ENCODE measurements around the gene FAM47E. TPM values are rescaled to one million over a fixed set of nuclear protein-coding genes. Genes with fewer than 3 reads are reported as not detected.
"Not testable (repeated sequence)": the region's sequence is repeated elsewhere in the genome, so short reads cannot be mapped to it uniquely, and the experiment has no call there.

The FAM47E gene
- total RNA-seq, 1 experiment from 2014 or later: 1.0 TPM

DNA sequence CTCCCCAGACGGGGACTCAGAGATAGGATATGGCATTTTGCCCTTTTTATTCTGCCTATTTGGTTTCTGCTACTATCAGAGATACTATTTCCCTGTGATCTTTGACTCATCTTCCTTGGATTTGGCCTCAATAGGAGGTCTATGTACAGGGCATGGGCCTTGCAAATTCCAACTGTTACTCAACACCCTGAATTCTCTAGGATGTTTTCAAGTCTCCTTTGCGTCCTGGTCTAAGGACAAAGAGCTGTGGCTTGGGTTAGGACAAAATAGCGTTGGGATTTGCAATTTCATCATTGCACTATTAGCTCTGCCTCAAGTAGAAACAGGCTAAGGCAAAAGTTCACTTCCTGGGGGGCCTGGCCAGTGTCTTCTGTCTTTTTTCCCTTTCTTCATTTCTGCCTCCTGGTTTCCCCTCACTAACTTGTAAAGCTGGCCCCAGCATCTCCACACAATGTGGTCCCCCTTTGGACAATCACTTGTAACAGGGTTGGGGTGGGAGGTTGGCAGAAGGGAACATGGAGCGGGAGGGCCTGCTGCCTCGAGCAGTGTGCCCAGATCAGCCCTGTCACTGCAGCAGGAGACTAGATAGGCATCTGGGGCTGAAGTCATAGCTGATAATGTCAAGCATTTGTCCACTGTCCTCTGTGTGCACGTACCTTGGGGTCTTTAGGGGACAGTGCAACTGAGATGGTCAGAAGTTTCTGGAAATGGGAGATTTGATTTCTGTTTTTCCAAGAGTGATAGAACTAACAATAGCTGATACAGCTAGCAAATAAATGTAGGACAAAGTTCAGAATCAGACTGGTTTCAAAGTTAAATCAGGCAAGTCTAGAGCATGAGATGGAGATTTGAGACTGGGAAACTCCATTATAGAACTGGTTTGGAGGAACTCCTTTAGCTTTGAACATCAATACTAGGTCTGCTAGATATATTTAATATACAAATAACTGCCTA, 29.2 kb downstream of the FAM47E start:
- Mint-ChIP-seq H3K27ac (ENCODE audit: low read depth, unreplicated experiment) (no peak overlapping the region), H3K4me3 (ENCODE audit: unreplicated experiment) (no peak overlapping the region)

DNA sequence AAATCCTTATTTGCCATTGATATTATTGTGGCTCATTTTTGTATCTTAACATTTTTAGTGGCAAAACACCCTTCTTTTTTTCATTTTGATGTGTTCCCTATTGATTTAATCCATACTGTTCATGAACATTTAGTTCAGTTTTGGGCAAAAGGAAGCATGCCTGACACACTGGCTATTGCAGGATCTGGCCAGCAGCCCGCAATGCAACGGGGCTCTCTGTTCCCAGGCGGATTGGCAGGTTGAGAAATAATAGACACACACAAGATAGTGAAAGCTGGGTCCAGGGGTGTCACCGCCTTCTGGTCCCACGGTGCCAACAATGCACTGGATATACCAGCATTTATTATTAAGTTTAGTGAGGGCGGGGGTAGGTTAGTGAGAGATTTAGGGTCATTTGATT, 30.1 kb downstream of the FAM47E start:
- H3K27ac Mint-ChIP-seq (ENCODE audit: low read depth, unreplicated experiment); H3K4me3 Mint-ChIP-seq (ENCODE audit: unreplicated experiment); intact Hi-C loops (cut with micrococcal nuclease); H3K27me3 Mint-ChIP-seq (ENCODE audit: insufficient read depth, unreplicated experiment); H3K36me3 Mint-ChIP-seq (ENCODE audit: insufficient read depth, unreplicated experiment); DNase-seq (ENCODE audit: unreplicated experiment); BruUV-seq (replicated peaks); CTCF ChIA-PET; H3K4me1 Mint-ChIP-seq (ENCODE audit: insufficient read depth, unreplicated experiment); H3K9me3 Mint-ChIP-seq (ENCODE audit: unreplicated experiment); POLR2A ChIA-PET: not testable (repeated sequence)

More for the DNA sequence above, 29.2 kb downstream of the FAM47E start:
- peaks cover 5% of the 10 kb centered on the region for H3K4me1 Mint-ChIP-seq (ENCODE audit: insufficient read depth, unreplicated experiment)
- ChIA-PET CTCF (interaction anchor here (0.8 kb wide), 1 partner anchor 364 kb away, joined by 3 read pairs; no protein-coding TSS in a partner anchor), POLR2A (no interaction called here)
- no peaks in the 10 kb centered on the region for H3K9me3 Mint-ChIP-seq (ENCODE audit: unreplicated experiment)
- intact Hi-C loops (cut with micrococcal nuclease): no loop called here
- H3K27me3 Mint-ChIP-seq (ENCODE audit: insufficient read depth, unreplicated experiment): no peaks in the 10 kb centered on the region
- TF ChIP-seq, protein P1, sequence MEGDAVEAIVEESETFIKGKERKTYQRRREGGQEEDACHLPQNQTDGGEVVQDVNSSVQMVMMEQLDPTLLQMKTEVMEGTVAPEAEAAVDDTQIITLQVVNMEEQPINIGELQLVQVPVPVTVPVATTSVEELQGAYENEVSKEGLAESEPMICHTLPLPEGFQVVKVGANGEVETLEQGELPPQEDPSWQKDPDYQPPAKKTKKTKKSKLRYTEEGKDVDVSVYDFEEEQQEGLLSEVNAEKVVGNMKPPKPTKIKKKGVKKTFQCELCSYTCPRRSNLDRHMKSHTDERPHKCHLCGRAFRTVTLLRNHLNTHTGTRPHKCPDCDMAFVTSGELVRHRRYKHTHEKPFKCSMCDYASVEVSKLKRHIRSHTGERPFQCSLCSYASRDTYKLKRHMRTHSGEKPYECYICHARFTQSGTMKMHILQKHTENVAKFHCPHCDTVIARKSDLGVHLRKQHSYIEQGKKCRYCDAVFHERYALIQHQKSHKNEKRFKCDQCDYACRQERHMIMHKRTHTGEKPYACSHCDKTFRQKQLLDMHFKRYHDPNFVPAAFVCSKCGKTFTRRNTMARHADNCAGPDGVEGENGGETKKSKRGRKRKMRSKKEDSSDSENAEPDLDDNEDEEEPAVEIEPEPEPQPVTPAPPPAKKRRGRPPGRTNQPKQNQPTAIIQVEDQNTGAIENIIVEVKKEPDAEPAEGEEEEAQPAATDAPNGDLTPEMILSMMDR (IDR thresholded peaks at IDR 0.05; ENCODE audit: unreplicated experiment): no peak
- DNase-seq (ENCODE audit: unreplicated experiment): no peak
- BruUV-seq (replicated peaks): no TSS peak
- no peaks in the 10 kb centered on the region for H3K36me3 Mint-ChIP-seq (ENCODE audit: insufficient read depth, unreplicated experiment)

DNA sequence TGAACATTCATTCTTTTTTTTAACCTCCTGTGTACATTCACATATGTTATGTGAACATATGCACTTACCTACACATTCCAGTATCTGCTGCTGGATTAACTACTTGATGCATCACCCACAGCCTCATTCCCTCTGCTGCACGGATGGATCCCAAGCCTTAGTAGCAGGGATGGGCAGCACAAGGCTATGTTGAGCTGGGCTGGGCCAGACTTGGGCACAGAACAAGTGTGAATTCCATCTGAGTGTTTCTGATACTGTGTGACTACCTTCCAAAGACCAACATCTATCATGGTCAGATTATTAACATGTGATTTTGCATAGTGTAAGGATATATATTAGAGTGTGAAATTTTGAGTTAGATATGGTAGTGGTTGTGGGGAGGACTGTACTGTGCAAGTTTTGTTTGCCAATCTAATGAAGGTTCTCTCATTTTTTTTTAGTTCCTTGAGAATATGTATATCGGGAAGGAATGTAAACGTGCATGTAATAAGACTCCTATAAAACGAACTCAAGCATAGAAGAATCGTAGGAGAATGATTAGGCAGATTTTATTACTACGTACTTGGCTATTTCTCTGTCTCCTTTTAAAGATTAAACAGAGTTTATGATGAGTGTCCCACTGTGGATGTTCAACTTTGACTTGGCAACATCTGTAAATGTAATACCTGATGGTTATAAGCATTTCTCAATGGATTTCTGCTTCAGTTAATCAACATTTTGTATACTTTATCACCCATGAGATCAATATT, 31.6 kb downstream of the FAM47E start:
- Mint-ChIP-seq H3K36me3 (ENCODE audit: insufficient read depth, unreplicated experiment) (no peaks in the 10 kb centered on the region), H3K4me3 (ENCODE audit: unreplicated experiment) (no peak overlapping the region), H3K27ac (ENCODE audit: low read depth, unreplicated experiment) (no peak overlapping the region), H3K27me3 (ENCODE audit: insufficient read depth, unreplicated experiment) (no peaks in the 10 kb centered on the region), H3K4me1 (ENCODE audit: insufficient read depth, unreplicated experiment) (peaks cover 5% of the 10 kb centered on the region), H3K9me3 (ENCODE audit: unreplicated experiment) (peaks cover 6% of the 10 kb centered on the region)
- intact Hi-C loops (cut with micrococcal nuclease): no loop called here
- no peak for DNase-seq (ENCODE audit: unreplicated experiment)
- TF ChIP-seq, protein P1 (IDR thresholded peaks at IDR 0.05; ENCODE audit: unreplicated experiment): no peak
- ChIA-PET CTCF (no interaction called here), POLR2A (no interaction called here)
- no TSS peak for BruUV-seq (replicated peaks)

DNA sequence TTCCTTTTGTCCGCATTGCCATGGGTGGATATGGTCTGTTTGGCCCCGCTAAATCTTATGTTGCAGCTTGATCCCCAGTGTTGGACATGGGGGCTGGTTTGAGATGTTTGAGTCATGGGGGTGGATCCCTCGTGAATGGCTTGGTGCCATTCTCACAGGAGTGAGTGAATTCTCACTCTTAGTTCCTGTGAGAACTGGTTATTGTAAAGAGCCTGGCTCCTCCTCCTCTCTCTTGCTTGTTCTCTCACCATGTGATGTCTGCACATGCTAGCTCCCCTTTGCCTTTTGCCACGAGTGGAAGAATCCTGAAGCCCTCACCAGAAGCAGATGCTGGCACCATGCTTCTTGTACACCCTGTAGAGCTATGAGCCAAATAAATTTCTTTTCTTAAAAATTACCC, 32.4 kb downstream of the FAM47E start:
- Mint-ChIP-seq H3K4me1 (ENCODE audit: insufficient read depth, unreplicated experiment) (peaks cover 5% of the 10 kb centered on the region), H3K27ac (ENCODE audit: low read depth, unreplicated experiment) (no peak overlapping the region), H3K9me3 (ENCODE audit: unreplicated experiment) (peaks cover 6% of the 10 kb centered on the region), H3K4me3 (ENCODE audit: unreplicated experiment) (no peak overlapping the region), H3K27me3 (ENCODE audit: insufficient read depth, unreplicated experiment) (no peaks in the 10 kb centered on the region), H3K36me3 (ENCODE audit: insufficient read depth, unreplicated experiment) (no peaks in the 10 kb centered on the region)
- DNase-seq (ENCODE audit: unreplicated experiment): no peak
- intact Hi-C loops (cut with micrococcal nuclease): no loop called here
- TF ChIP-seq, protein P1 (IDR thresholded peaks at IDR 0.05; ENCODE audit: unreplicated experiment): no peak
- ChIA-PET POLR2A (no interaction called here), CTCF (no interaction called here)
- no TSS peak for BruUV-seq (replicated peaks)

DNA sequence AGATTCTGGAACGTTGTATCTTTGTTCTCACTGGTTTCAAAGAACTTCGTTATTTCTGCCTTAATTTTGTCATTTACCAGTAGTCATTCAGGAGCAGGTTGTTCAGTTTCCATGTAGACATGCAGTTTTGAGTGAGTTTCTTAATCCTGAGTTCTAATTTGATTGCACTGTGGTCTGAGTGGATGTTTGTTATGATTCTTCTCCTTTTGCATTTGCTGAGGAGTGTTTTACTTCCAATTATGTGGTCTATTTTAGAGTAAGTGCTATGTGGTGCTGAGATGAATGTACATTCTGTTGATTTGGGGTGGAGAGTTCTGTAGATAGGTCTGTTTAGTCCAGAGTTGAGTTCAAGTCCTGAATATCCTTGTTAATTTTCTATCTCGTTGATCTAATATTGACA, 36.3 kb downstream of the FAM47E start:
- BruUV-seq (replicated peaks); H3K4me3 Mint-ChIP-seq (ENCODE audit: unreplicated experiment); H3K27me3 Mint-ChIP-seq (ENCODE audit: insufficient read depth, unreplicated experiment); intact Hi-C loops (cut with micrococcal nuclease); DNase-seq (ENCODE audit: unreplicated experiment); H3K36me3 Mint-ChIP-seq (ENCODE audit: insufficient read depth, unreplicated experiment); H3K9me3 Mint-ChIP-seq (ENCODE audit: unreplicated experiment); H3K4me1 Mint-ChIP-seq (ENCODE audit: insufficient read depth, unreplicated experiment); H3K27ac Mint-ChIP-seq (ENCODE audit: low read depth, unreplicated experiment): not testable (repeated sequence)
- ChIA-PET CTCF (interaction anchor here (1.2 to 1.3 kb wide), 2 partner anchors 32 to 100 kb away, joined by 4 read pairs; no protein-coding TSS in a partner anchor), POLR2A (interaction anchor here (0.7 to 1.3 kb wide), 3 partner anchors 13 to 74 kb away, joined by 3 to 7 read pairs (median 7); partner anchors contain the start of gene SCARB2)

Data from MCF 10A (cell line).